Activated naive CD8-positive, alpha-beta T cell treated with anti-CD3 and anti-CD28 coated beads, Interleukin-2, amount 50 U/mL, for 16 hours (primary cell): ENCODE data around the gene MTSS2.
A peak's percentile ranks its signal among the peaks of the same experiment; 100 is the strongest.
"Not testable (repeated sequence)": the region's sequence is repeated elsewhere in the genome, so short reads cannot be mapped to it uniquely, and the experiment has no call there.

ENCODE experiments used
- DNase-seq: peaks from one replicate; pipeline ENCODE4 v3.0.0-alpha.2; 2020; ENCODE audit warnings: low read depth, low spot score

Gene MTSS2

GRCh38 chr16:70653809-70654771 is 31.8 kb downstream of the MTSS2 start:
- DNase-seq: peak; percentile 65

DNA sequence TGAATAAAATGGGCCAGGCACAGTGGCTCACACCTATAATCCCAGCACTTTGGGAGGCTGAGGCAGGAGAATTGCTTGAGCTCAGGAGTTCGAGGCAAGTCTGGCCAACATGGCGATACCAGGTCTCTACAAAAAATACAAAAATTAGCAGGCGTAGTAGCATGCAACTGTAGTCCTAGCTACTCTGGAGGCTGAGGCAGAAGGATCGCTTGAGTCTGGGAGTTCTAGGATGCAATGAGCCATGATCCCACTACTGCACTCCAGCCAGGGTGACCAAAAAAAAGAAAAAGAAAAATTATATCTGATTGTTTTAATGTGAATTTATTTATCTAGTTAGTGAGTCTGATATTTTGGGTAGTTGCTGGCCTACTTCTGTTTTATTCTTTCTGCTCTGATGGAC is 32.4 kb downstream of the MTSS2 start:
- no peak for DNase-seq

- DNase-seq: no peak
Observed at GRCh38 chr16:70652322-70652721, 33.5 kb downstream of the MTSS2 start.

DNA sequence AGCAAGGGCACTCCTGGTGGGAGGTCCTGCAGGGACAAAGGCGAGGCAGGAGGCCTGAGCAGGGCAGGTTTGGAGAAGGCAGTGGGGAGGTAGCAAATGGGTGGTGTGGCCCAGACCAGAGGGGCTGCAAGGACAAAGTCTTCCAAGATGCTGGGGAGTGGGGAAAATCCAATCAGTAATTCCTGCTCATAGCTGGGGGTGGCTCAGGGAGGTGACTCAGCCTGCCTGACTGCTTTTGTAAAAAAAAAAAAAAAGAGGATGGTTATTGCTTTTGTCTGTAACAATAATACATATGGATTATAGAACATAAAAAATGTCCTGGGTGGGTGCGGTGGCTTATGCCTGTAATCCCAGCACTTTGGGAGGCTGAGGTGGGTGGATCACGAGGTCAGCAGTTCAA is 34.3 kb downstream of the MTSS2 start:
- DNase-seq: no peak

- no peak for DNase-seq
Observed at GRCh38 chr16:70650216-70650615, 35.6 kb downstream of the MTSS2 start.

GRCh38 chr16:70649300-70649699 is 36.6 kb downstream of the MTSS2 start:
- DNase-seq: no peak

DNA sequence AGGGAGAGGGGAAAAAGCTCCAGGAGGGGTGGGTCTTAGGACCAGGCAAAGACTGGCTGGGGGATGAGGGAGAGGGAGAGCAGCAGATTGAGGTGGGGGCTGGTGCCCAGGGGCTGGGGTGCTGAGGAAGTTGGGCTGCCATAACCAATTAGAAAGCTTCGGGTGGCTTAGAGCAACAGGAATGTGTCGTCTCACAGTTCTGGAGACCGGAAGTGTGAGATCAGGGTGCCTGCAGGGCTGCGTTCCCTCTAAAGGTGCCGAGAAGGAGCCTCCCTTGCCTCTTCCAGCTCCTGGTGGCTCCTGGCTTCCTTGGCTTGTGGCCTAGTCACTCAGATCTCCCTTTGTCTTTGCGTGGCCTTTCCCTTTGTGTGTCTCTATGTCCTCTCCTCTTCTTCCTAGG is 37.2 kb downstream of the MTSS2 start:
- DNase-seq: no peak

DNA sequence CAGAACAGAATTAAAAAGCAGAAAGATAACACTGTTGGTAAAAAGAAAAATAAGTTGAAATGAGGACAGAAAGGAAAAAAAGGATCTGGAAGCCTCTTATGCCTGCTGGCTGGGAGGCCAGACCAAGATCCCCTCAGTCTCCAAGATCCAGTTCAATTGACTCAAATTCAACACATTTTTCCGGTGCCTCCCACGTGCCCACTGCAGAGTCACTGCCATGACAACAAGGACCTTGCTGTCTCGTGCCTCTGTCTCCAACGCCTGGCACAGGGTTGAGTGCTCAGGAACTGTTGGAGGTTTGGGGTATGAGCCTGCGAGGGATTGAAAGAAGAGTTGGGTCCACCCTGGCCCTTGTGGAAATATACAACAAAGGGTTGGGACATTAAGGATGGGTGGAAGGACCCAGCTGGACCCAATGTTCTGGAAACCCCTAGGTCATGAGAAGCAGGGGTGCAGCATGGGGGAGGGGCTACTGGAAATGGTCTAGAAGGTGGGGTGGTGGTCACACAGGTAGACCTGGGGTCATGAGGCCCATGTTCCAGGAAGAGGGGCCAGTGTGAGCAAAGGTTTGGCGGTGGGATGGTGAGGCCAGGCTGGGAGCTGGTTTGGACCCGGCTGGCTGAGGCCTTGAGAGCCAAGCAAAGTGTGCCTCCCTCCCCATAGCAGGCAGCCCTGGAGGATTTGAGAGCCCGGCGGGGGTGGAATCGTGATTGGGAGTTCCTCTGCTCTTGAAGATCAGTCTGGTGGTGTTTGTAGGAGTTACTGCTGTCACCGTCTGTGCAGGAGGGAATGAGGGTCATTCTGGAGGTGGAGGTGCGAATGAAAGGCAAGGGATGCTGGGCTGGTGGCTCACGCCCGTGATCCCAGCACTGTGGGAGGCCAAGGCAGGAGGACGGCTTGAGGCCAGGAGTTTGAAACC is 38.2 kb downstream of the MTSS2 start:
- DNase-seq: no peak

GRCh38 chr16:70646260-70647241 is 39.3 kb downstream of the MTSS2 start, which contains the start of gene IL34:
IL34 (plus strand) TSS chr16:70646559; CDS start chr16:70646948, 389 bp downstream.
- no peak for DNase-seq

DNA sequence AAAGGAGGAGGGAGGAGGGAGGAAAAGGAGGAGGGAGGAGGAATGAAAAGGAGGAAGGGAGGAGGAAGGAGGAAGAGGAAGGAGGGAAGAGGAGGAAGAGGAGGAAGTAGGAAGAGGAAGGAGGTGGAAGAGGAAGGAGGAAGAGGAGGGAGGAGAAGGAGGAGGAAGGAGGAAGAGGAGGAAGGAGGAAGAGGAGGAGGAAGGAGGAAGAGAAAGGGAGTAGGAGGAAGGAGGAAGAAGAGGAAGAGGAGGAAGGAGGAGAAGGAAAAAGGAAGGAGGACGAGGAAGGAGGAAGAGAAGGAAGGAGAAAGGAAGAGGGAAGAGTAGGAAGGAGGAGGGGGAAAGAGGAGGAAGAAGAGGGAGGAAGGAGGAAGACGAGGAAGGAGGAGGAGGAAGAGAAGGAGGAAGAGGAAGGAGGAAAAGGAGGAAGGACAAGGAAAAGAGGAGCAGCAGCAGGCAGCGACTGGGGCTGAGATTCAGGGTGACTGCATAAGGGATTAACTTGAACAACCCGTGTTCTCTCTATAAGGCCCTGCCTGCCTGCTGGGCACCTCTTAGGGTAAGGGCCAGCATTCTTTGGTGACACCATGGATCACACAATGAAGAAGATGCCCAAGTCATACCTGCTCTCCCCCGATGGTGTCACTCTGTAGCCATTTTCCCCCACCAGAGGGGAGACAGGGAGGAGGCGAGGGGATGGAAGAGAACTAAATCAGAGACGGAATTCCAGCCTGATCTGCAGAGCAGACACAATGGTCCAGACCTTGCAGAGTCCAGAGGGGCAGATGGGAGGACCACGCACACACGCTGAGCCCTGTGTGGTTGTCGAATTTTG is 40.9 kb downstream of the MTSS2 start:
- no peak for DNase-seq

GRCh38 chr16:70643264-70643663 is 42.6 kb downstream of the MTSS2 start:
- not testable (repeated sequence) for DNase-seq

GRCh38 chr16:70642633-70643032 is 43.2 kb downstream of the MTSS2 start:
- no peak for DNase-seq

- DNase-seq: no peak
Observed at GRCh38 chr16:70638814-70639792, 46.8 kb downstream of the MTSS2 start.
